DMS79 (cell line): Measurements from ENCODE around the gene UNC13B.
"Not testable (repeated sequence)": the region's sequence is repeated elsewhere in the genome, so short reads cannot be mapped to it uniquely, and the experiment has no call there.

Experiments
- DNase-seq: peaks from one replicate; lab custom pipeline; 2025; lab: John Stamatoyannopoulos, UW

The UNC13B gene

DNA sequence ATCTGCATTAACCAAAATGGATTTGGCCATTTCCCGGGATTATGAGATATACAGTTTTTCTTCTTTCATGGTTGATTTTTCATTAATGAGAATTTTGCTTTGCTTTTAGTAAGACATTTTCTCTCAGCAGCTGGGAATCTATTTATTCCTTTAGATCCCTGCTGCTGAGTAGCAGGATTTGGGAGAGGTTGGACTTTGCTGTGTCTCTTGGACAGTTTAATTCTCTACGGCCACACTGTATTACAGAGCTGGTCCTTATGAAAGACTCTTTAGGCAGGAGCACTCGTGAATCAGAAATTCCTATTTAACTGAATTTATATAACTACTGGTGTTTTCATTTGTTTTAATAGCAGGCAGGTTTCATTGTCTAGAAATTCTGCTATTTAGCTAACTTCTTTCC lies 1.6 kb downstream of the UNC13B start:
- DNase-seq, result no peak

DNA sequence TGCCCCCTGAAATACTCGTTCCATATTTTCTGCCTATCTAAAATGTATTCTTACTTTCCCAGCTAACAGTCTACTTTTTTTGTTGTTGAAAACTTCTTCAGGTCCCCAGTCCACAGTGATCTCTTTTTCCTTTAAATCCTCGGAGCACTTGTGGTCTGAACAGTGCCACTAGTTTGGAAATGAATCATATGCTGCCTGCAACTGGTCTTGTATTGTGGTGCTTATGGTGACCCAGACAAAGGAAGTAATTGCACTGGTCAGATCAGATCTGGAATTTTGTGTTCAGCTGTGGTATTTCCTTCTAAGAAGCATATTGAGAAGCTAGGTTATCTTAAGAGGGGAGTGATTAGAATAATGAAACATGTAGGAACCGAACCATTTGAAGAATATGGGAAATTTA lies 2.9 kb downstream of the UNC13B start:
- no peak for DNase-seq

- not testable (repeated sequence) for DNase-seq
Measured at GRCh38 chr9:35167429-35167828, 5.6 kb downstream of the UNC13B start.

- DNase-seq, result no peak
Measured at GRCh38 chr9:35168963-35169362, 7.2 kb downstream of the UNC13B start.

DNA sequence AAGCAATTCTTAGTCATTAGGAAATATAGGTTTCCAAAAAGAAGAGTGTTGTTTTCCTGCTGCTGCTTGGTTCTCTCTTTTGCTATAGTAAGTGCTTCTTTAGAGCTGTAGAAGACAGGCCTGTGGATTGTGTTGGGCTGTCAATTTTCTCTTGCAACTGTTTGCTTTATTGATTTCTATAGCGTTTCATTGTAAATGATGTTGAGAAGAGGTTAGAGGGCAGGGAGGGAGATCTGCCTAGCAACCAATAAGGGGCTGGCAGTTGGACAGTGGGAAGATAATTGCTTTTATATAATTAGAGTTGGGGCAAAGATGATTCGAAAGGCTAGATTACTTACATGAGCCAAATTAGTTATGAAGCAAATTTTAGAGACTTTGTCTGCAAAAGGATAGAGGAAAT lies 11.1 kb downstream of the UNC13B start:
- DNase-seq, result no peak

DNA sequence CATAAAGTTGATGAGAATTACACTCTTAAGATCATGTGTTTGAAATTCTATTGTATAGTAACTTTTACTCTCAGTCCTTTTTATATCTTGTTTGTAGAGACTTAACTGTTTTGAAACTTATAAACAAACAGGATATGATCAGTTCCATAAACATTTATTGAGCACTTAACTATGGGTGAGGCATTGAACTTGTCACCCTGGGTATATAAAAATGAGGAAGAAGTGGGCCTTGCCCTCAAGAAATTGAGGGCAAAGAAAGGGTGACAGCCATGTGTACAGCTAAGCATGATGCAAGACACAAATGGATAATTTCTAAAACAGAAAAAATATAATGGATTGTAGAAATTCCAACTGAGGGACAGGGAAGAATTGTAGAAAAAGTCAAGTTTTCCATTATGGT lies 15.7 kb downstream of the UNC13B start:
- no peak for DNase-seq

DNA sequence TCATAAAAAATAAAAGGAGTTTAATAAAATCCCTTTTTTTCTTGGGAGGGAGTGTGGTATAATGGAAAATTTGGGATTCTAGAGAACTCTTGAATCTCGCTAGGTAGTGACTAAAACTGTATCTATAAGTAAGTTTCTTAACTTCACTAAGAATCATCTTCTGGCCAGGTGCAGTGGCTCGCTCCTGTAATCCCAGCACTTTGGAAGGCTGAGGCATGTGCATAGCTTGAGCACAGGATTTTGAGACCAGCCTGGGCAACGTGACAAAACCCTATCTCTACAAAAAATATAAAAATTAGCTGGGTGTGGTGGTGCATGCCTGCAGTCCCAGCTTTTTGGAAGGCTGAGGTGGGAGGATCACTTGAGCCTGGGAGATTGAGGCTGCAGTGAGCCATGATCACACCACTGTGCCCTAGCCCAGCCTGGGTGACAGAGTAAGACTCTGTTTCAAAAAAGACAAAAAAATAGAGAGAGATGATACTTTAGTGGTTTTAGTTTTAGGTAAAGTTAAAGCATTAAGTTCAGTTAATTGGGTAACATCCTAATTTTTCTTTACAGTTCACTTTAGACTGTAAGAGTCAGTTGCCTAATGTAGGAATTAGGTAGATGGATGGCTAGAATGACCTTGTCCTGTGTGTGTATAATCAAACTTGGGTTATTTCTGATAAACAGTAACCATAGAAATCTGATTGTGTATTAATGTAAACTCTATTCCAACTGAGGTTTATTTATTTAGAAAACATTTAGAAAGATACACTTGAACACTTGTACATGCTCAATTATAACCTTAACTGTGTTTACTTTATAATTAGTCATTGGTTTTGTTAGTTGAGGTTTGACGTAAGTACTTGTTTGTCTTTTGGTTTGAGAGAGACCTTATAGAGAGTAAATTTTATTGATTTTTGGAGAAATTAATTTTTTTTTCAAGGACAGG lies 17.8 kb downstream of the UNC13B start:
- no peak for DNase-seq

DNA sequence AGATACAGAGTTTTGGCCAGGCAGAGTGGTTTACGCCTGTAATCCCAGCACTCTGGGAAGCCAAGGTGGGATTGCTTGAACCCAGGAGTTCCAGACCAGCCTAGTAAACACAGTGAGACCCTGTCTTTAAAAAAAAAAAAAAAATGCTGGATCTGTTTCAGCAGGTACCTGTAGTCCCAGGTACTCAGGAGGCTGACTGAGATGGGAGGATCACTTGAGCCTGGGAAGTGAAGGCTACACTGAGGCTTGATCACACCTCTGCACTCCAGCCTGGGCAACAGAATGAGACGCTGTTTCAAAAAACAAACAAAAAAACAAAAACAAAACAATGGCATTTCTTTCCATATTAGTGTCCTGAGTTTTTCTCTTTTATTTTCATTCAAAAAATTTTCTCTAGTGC lies 19.0 kb downstream of the UNC13B start:
- no peak for DNase-seq

- not testable (repeated sequence) for DNase-seq
Measured at GRCh38 chr9:35182401-35182800, 20.6 kb downstream of the UNC13B start.

GRCh38 chr9:35182996-35183754 lies 21.4 kb downstream of the UNC13B start:
- DNase-seq, result not testable (repeated sequence)

DNA sequence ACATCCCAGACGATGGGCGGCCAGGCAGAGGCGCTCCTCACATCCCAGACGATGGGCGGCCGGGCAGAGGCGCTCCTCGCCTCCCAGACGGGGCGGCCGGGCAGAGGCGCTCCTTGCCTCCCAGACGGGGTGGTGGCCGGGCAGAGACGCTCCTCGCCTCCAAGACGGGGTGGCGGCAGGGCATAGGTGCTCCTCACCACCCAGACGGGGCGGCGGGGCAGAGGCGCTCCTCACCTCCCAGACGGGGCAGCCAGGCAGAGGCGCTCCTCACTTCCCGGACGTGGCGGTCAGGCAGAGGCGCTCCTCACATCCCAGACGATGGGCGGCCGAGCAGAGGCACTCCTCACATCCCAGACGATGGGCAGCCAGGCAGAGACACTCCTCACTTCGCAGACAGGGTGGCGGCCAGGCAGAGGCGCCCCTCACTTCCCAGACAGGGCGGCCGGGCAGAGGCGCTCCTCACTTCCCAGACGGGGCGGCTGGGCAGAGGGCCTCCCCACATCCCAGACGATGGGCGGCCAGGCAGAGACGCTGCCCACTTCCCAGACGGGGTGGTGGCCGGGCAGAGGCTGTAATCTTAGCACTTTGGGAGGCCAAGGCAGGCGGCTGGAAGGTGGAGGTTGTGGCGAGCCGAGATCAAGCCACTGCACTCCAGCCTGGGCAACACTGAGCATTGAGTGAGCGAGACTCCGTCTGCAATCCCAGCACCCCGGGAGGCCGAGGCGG lies 22.1 kb downstream of the UNC13B start:
- DNase-seq, result not testable (repeated sequence)

DNA sequence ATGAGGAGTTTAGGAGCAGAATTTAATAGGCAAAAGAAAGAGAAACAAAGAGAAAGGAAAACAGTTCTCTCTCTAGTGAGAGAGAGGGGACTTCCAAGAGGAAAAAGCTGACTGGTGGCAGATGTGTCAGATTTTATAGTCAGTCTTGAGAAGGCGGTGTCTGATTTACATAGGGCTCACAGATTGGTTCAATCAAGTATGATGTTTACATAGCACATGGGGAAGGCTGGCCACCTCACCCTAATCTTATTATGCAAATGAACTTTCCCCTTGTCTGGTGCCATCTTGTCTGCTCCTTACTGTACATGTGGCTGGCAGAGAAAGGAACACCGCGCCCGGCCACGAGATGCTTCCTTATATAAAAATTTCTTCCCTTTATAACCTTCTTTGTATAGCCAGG lies 24.7 kb downstream of the UNC13B start:
- no peak for DNase-seq

DNA sequence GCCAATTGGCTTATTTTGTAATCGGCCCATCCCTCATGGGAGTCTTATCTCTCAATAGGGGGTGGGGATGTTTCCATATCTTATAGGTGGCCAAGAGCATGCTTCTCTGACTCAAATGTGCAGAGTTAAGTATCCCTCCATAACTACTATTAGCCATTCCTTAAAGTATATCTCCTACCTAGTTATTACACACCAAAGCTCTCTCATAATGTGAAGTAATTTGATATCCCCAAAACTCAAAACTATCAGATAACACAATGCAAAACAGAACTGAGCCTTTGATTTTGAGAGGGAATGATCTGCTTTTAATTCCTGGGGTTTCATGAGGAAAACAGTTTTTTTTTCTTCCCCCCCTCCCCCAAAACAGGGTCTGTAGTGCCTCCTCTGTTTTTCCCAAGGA lies 28.4 kb downstream of the UNC13B start:
- no peak for DNase-seq

GRCh38 chr9:35191105-35191504 lies 29.3 kb downstream of the UNC13B start:
- no peak for DNase-seq

- no peak for DNase-seq
Measured at GRCh38 chr9:35193762-35194161, 32.0 kb downstream of the UNC13B start.

GRCh38 chr9:35195683-35196082 lies 33.9 kb downstream of the UNC13B start:
- DNase-seq, result no peak

GRCh38 chr9:35198191-35198590 lies 36.4 kb downstream of the UNC13B start:
- no peak for DNase-seq

DNA sequence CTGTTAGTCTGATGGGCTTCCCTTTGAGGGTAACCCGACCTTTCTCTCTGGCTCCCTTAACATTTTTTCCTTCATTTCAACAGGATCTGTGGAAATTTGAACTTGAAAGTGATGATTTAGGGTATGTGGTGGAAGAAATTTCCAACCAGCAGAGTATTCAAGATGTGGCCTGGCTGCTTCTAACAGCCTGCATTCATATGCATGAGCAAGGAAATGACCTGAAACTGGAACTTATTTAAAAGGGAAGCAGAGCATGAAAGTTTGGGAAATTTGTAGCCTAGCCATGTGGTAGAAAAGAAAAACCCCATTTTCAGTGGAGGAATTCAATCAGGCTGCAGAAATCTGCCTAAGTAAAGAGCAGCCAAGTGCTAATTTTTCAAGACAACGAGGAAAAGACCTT lies 41.7 kb downstream of the UNC13B start:
- DNase-seq, result no peak

- no peak for DNase-seq
Measured at GRCh38 chr9:35205340-35205739, 43.5 kb downstream of the UNC13B start.

DNA sequence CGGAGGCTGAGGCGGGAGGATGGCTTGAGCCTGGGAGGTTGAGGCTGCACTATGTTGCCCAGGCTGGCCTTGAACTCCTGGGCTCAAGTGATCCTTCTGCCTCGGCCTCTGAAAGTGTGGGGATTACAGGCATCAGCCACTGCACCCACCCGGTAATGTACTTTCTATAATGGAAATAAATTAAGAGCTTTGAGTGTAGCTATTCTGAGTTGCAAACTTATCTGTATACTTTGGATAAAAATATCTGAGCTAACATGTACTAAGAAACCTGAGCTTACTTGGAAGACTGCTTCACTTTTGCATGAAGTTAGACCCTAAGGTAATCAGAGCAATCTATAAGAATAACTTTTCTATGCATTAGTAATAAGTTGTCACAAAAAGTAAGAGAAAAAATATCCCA lies 50.0 kb downstream of the UNC13B start:
- DNase-seq, result no peak

DNA sequence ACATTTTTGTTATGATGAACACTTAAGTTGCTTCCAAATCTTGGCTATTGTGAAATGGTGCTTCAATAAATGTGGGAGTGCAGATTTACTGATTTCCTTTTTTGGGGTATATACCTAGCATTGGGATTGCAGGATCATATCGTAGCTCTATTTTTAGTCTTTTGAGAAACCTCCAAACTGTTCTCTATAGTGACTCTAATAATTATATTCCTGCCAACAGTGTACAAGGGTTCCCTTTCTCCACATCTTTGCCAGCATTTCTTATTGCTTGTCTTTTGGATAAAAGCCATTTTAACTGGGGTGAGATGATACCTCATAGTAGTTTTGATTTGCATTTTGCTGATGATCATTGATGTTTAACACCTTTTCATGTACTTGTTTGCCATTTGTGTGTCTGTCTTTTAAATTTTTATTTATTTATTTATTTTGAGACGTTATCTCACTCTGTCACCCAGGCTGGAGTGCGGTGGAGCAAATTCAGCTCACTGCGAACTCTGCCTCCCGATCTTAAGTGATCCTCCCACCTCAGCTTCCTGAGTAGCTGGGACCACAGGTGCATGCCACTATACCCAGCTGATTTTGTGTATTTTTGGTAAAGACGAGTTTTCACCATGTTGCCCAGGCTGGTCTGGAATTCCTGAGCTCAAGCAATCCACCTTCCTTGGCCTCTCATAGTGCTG lies 59.0 kb downstream of the UNC13B start:
- no peak for DNase-seq

DNA sequence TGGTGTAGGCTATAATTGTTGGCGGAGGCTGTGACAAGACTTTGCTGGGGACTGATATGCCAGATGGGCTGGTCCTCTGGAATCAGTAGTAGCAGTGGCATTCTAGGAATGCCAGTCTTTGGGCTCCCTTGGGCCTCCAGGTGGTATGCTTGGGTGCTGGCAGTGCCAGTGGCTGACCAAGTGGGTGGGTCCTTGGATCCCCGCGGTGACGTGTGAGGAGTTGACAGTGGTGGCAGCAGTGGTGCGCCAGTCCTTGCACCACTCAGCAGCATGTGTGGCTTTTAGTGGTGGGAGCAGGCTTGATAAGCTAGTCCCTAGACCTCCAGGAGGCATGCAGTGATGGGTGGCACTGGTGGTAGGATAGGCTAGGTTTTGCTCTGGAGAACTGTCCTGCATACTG lies 63.9 kb downstream of the UNC13B start:
- no peak for DNase-seq
